Stimulated activated naive CD8-positive, alpha-beta T cell treated with anti-CD3 and anti-CD28 coated beads, Interleukin-15, amount 100 ng/mL, for 72 hours (primary cell): Measurements from ENCODE around the gene PRCD.
"Not testable (repeated sequence)": the region's sequence is repeated elsewhere in the genome, so short reads cannot be mapped to it uniquely, and the experiment has no call there.

Source experiments
- ATAC-seq: fragments of 150-1000 bp; cut with Tn5 transposase; 2 replicates; pipeline ENCODE4 v1.10.0; 2021; ENCODE audit warnings: mild to moderate bottlenecking, moderate library complexity
- DNase-seq, 2 donors: peaks; one replicate each; pipeline ENCODE4 v3.0.0; 2021 to 2022
- H3K27ac Mint-ChIP-seq, 2 donors: one replicate each; pipeline ENCODE4 v1.8.0; 2022; ENCODE audit warnings: mild to moderate bottlenecking in 2 of 2, mixed read lengths in 2 of 2, moderate library complexity in 2 of 2
- H3K27me3 Mint-ChIP-seq: one replicate; pipeline ENCODE4 v1.8.0; 2022; ENCODE audit warnings: mixed read lengths
- H3K4me1 Mint-ChIP-seq: one replicate; pipeline ENCODE4 v1.8.0; 2022; ENCODE audit warnings: mild to moderate bottlenecking, mixed read lengths
- H3K4me3 Mint-ChIP-seq, 2 donors: one replicate each; pipeline ENCODE4 v1.8.0; 2022; ENCODE audit warnings: mild to moderate bottlenecking in 2 of 2, mixed read lengths in 2 of 2, moderate library complexity in 1 of 2
- H3K9me3 Mint-ChIP-seq, 2 donors: one replicate each; pipeline ENCODE4 v1.8.0; 2022; ENCODE audit warnings: mixed read lengths in 2 of 2

The PRCD gene

GRCh38 chr17:76550712-76551615 lies 11.1 kb downstream of the PRCD start:
- no peak for ATAC-seq

GRCh38 chr17:76551685-76552084 lies 11.8 kb downstream of the PRCD start:
- Mint-ChIP-seq H3K4me1 (peaks cover 16% of the 10 kb centered on the region), H3K27ac (peak overlapping the region in 1 of 2 donors; percentile 20), H3K9me3 (no peaks in the 10 kb centered on the region), H3K27me3 (no peaks in the 10 kb centered on the region), H3K4me3 (no peak overlapping the region)
- ATAC-seq (no peak), DNase-seq (no peak)

More at GRCh38 chr17:76550712-76551615, 11.1 kb downstream of the PRCD start:
- Mint-ChIP-seq H3K27me3 (no peaks in the 10 kb centered on the region), H3K27ac (peak overlapping the region; percentile 20 to 72), H3K4me3 (peak overlapping the region in 1 of 2 donors; percentile 3), H3K9me3 (no peaks in the 10 kb centered on the region), H3K4me1 (peaks cover 12% of the 10 kb centered on the region)
- no peak for DNase-seq

GRCh38 chr17:76553178-76553908 lies 13.5 kb downstream of the PRCD start:
- Mint-ChIP-seq H3K4me1 (peaks cover 32% of the 10 kb centered on the region), H3K9me3 (no peaks in the 10 kb centered on the region), H3K27ac (no peak overlapping the region), H3K4me3 (no peak overlapping the region), H3K27me3 (no peaks in the 10 kb centered on the region)
- DNase-seq (no peak), ATAC-seq (no peak)

GRCh38 chr17:76554131-76554530 lies 14.3 kb downstream of the PRCD start:
- DNase-seq (no peak), ATAC-seq (no peak)
- peaks cover 40% of the 10 kb centered on the region for H3K4me1 Mint-ChIP-seq
- H3K9me3 Mint-ChIP-seq = no peaks in the 10 kb centered on the region
- no peaks in the 10 kb centered on the region for H3K27me3 Mint-ChIP-seq
- no peak overlapping the region for H3K4me3 Mint-ChIP-seq
- H3K27ac Mint-ChIP-seq = no peak overlapping the region

GRCh38 chr17:76556765-76557367 lies 17.0 kb downstream of the PRCD start:
- Mint-ChIP-seq H3K4me3 (peak overlapping the region; percentile 99 to 100), H3K27ac (peak overlapping the region; percentile 100), H3K27me3 (no peaks in the 10 kb centered on the region), H3K4me1 (peaks cover 61% of the 10 kb centered on the region), H3K9me3 (no peaks in the 10 kb centered on the region)
- peak in 1 of 2 donors; percentile 49 for DNase-seq
- peak; percentile 39 for ATAC-seq

GRCh38 chr17:76557368-76558197 lies 17.7 kb downstream of the PRCD start:
- ATAC-seq (peak; percentile 95), DNase-seq (peak; percentile 97)
- H3K27ac Mint-ChIP-seq = peak overlapping the region; percentile 100
- peak overlapping the region; percentile 99 to 100 for H3K4me3 Mint-ChIP-seq
- no peaks in the 10 kb centered on the region for H3K9me3 Mint-ChIP-seq
- peaks cover 67% of the 10 kb centered on the region for H3K4me1 Mint-ChIP-seq
- H3K27me3 Mint-ChIP-seq = no peaks in the 10 kb centered on the region

- Mint-ChIP-seq H3K4me1 (peaks cover 76% of the 10 kb centered on the region), H3K27ac (peak overlapping the region; percentile 100), H3K9me3 (no peaks in the 10 kb centered on the region), H3K4me3 (peak overlapping the region; percentile 99 to 100), H3K27me3 (no peaks in the 10 kb centered on the region)
- ATAC-seq (peak; percentile 44), DNase-seq (peak in 1 of 2 donors; percentile 32)
Measured at GRCh38 chr17:76558198-76559095, 18.6 kb downstream of the PRCD start.

GRCh38 chr17:76559460-76559859 lies 19.6 kb downstream of the PRCD start:
- DNase-seq, H3K9me3 Mint-ChIP-seq, H3K27ac Mint-ChIP-seq, ATAC-seq, H3K27me3 Mint-ChIP-seq: not testable (repeated sequence)
- peak overlapping the region; percentile 99 to 100 for H3K4me3 Mint-ChIP-seq
- H3K4me1 Mint-ChIP-seq = peaks cover 77% of the 10 kb centered on the region

- peak overlapping the region; percentile 77 to 100 for H3K4me3 Mint-ChIP-seq
- no peaks in the 10 kb centered on the region for H3K9me3 Mint-ChIP-seq
- no peak for ATAC-seq
- H3K4me1 Mint-ChIP-seq = peaks cover 85% of the 10 kb centered on the region
- no peak for DNase-seq
- peak overlapping the region; percentile 69 to 95 for H3K27ac Mint-ChIP-seq
- H3K27me3 Mint-ChIP-seq = no peaks in the 10 kb centered on the region
Measured at GRCh38 chr17:76560036-76560876, 20.4 kb downstream of the PRCD start.

- Mint-ChIP-seq H3K27ac (peak overlapping the region in 1 of 2 donors; percentile 69), H3K4me3 (peak overlapping the region; percentile 77 to 100), H3K4me1 (peaks cover 86% of the 10 kb centered on the region), H3K9me3 (no peaks in the 10 kb centered on the region), H3K27me3 (no peaks in the 10 kb centered on the region)
- no peak for DNase-seq
- no peak for ATAC-seq
Measured at GRCh38 chr17:76560877-76561221, 21.0 kb downstream of the PRCD start.

- H3K27ac Mint-ChIP-seq = peak overlapping the region; percentile 25 to 78
- DNase-seq (no peak), ATAC-seq (no peak)
- peaks cover 89% of the 10 kb centered on the region for H3K4me1 Mint-ChIP-seq
- H3K4me3 Mint-ChIP-seq = peak overlapping the region; percentile 62 to 100
- H3K9me3 Mint-ChIP-seq = no peaks in the 10 kb centered on the region
- no peaks in the 10 kb centered on the region for H3K27me3 Mint-ChIP-seq
Measured at GRCh38 chr17:76561332-76561731, 21.5 kb downstream of the PRCD start.

GRCh38 chr17:76561799-76562268 lies 22.0 kb downstream of the PRCD start:
- Mint-ChIP-seq H3K4me3 (peak overlapping the region; percentile 62 to 100), H3K4me1 (peaks cover 89% of the 10 kb centered on the region), H3K27ac (peak overlapping the region in 1 of 2 donors; percentile 74), H3K9me3 (no peaks in the 10 kb centered on the region), H3K27me3 (no peaks in the 10 kb centered on the region)
- no peak for ATAC-seq
- DNase-seq = no peak

GRCh38 chr17:76562734-76563148 lies 22.9 kb downstream of the PRCD start:
- Mint-ChIP-seq H3K4me3 (peak overlapping the region; percentile 6 to 47), H3K27ac (peak overlapping the region in 1 of 2 donors; percentile 42)

More at GRCh38 chr17:76562734-76563148, 22.9 kb downstream of the PRCD start:
- DNase-seq (no peak), ATAC-seq (no peak)
- Mint-ChIP-seq H3K9me3 (no peaks in the 10 kb centered on the region), H3K27me3 (no peaks in the 10 kb centered on the region), H3K4me1 (peaks cover 88% of the 10 kb centered on the region)
